GM03348 (cell line): ENCODE data around the gene GPR4.

ENCODE experiments used
- DNase-seq: peaks from one replicate; pipeline ENCODE4 v3.0.0; 2012; ENCODE audit warnings: low spot score

Gene GPR4

DNA sequence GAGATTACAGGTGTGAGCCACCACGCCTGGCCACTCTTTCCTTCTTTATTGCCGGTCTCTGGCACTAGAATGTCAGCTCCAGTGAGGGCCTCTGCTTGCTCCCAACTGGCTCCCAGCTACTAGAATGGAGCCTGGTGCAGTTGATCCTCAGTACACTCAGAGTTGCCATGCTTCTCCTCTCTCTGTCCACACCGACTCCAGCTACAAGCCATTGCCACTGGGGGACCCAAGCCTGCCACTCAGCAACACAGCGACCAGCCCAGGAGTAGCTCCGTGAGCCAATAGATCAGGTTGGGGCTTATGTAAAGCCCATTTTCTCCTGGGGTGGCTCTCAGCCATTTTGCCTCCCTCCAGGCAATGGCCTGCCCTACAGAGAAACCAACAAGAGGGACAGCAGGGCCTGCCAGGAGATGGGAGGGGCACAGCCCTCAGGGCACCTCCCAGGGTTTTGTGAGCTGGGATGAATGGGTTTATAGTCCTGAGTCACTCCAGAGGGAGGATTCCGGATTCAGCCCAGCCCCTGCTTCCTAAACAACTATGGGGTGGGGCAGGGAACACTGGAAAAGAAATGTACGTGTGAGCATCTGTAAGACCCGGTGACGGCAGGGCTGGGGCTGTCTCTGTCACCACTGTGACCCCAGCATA lies 53.9 kb downstream of the GPR4 start:
- peak; percentile 61 for DNase-seq

DNA sequence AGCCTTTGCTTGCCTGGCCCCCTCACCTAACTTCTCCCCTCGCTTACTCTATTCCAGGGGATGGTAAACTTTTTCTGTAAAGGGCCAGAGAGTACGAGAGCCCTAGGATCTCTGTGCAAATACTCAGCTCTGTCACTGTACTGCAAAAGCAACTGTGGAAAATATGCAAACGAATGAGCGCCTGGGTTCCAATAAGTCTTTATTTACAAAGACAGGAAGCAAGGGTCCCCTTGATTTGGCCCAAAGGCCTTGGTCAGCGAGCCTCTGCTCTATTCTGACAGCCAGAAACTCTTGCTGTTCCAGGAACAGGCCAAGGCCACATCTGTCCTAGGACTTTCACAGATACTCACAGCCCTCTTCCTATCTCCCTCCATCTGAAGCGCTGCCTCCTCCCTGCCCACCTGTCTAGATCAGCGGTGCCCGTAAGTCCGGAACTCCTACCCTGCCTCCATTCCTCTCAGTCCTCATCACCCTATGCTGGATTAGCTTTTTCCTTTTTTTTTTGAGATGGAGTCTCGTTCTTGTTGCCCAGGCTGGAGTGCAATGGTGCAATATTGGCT lies 54.7 kb downstream of the GPR4 start:
- DNase-seq: no peak

- no peak for DNase-seq
These were observed 59.8 kb downstream of the GPR4 start for GRCh38 chr19:45542234-45542668.
